GM19023 (cell line): Measurements from ENCODE around the gene GLYATL1.

Experiments used
- ATAC-seq: cut with Tn5 transposase; IDR thresholded peaks from one replicate; pipeline ENCODE4 v1.9.1; 2021; ENCODE audit warnings: mild to moderate bottlenecking, moderate library complexity; ENCODE audit not compliant: unreplicated experiment

The GLYATL1 gene

GRCh38 chr11:58939277-58939676 lies at the start of gene GLYATL1:
Gene GLYATL1 (plus strand): TSS chr11:58939488. CDS start chr11:58947088, 7,600 bp downstream.
- no peak for ATAC-seq

GRCh38 chr11:58893899-58894298 lies 45.4 kb upstream of the GLYATL1 start:
- ATAC-seq = no peak

- ATAC-seq = no peak
These were observed 41.2 kb upstream of the GLYATL1 start for GRCh38 chr11:58898106-58898505.

GRCh38 chr11:58900479-58901420 lies 38.5 kb upstream of the GLYATL1 start:
- ATAC-seq = no peak

GRCh38 chr11:58902881-58903280 lies 36.4 kb upstream of the GLYATL1 start:
- ATAC-seq = no peak

GRCh38 chr11:58905011-58905720 lies 34.1 kb upstream of the GLYATL1 start:
- no peak for ATAC-seq

- ATAC-seq = no peak
These were observed 33.4 kb upstream of the GLYATL1 start for GRCh38 chr11:58905721-58906547.

GRCh38 chr11:58907780-58908179 lies 31.5 kb upstream of the GLYATL1 start:
- no peak for ATAC-seq

GRCh38 chr11:58912124-58912523 lies 27.2 kb upstream of the GLYATL1 start:
- ATAC-seq = no peak

- no peak for ATAC-seq
These were observed 25.6 kb upstream of the GLYATL1 start for GRCh38 chr11:58913685-58914084.

- no peak for ATAC-seq
These were observed 24.3 kb upstream of the GLYATL1 start for GRCh38 chr11:58914821-58915543.

- ATAC-seq = no peak
These were observed 22.7 kb upstream of the GLYATL1 start for GRCh38 chr11:58916637-58917036.

- no peak for ATAC-seq
These were observed 22.0 kb upstream of the GLYATL1 start for GRCh38 chr11:58917159-58917783.

- no peak for ATAC-seq
These were observed 19.7 kb upstream of the GLYATL1 start for GRCh38 chr11:58919561-58919960.

- ATAC-seq = no peak
These were observed 19.3 kb upstream of the GLYATL1 start for GRCh38 chr11:58919980-58920379.

- no peak for ATAC-seq
These were observed 17.4 kb upstream of the GLYATL1 start for GRCh38 chr11:58921778-58922390.

GRCh38 chr11:58922479-58922878 lies 16.8 kb upstream of the GLYATL1 start:
- no peak for ATAC-seq

GRCh38 chr11:58923300-58923788 lies 15.9 kb upstream of the GLYATL1 start:
- peak; percentile 88 for ATAC-seq

GRCh38 chr11:58924230-58924629 lies 15.1 kb upstream of the GLYATL1 start:
- ATAC-seq = no peak
